K562 (cell line): ENCODE data around the gene CD248. TPM values are rescaled to one million over a fixed set of nuclear protein-coding genes. Genes with fewer than 3 reads are reported as not detected.

Experiments used
- ATAC-seq: fragments of 200-7000 bp; cut with Tn5 transposase; 3 replicates; pipeline ENCODE4 v1.9.1; 2020; ENCODE audit warnings: moderate library complexity
- BruUV-seq: library from RNA; stranded (reverse); fragments of 400-500 nt; replicated peaks from 2 replicates; lab custom pipeline; 2021; lab: Mats Ljungman, UMichigan
- CTCF ChIA-PET: fragments of 300-600 bp; formaldehyde crosslinking; extraction: SDS; loops from one replicate; lab custom pipeline; 2021; ENCODE audit warnings: low intra/inter-chr PET ratio; lab: Yijun Ruan, JAX
- POLR2A ChIA-PET: fragments of 300-600, 350-650 bp; sonication (Branson Sonifier 250); formaldehyde crosslinking; extraction: SDS; loops from one replicate; lab custom pipeline; 2021; ENCODE audit warnings: antibody characterized with exemption, inconsistent platforms; lab: Yijun Ruan, JAX
- DNase-seq, 4 experiments: peaks; one replicate each; pipeline versions ENCODE4 v3.0.0 to v3.0.0-alpha.2; 2011 to 2018; ENCODE audit warnings: low spot score in 3 of 4, mixed read lengths in 3 of 4; ENCODE audit errors: extremely low read depth in 1 of 4
- FAIRE-seq: peaks from 2 replicates; lab custom pipeline; 2011; peaks lifted over from hg19 to GRCh38; lab: Jason Lieb, UNC
- H2AFZ ChIP-seq: 2 replicates; pipeline ENCODE4 v1.6.0; 2011; ENCODE audit warnings: low read depth, low read length, control low read depth, inconsistent platforms
- H3K27ac ChIP-seq: fragments of 200-600 bp; 3 replicates; pipeline ENCODE4 v1.8.0; 2011; ENCODE audit warnings: low read depth, mild to moderate bottlenecking, control low read depth, inconsistent platforms, low read length, moderate library complexity, mixed read lengths; ENCODE audit errors: extremely low read depth
- H3K27me3 ChIP-seq, 2 experiments: fragments of 300-600 bp in 1 of 2; 2 replicates in 1 of 2; 3 replicates in 1 of 2; pipeline versions ENCODE4 v1.6.0 to v1.8.0; 2011; ENCODE audit warnings: inconsistent platforms in 2 of 2, low read length in 2 of 2, mild to moderate bottlenecking in 1 of 2, mixed read lengths in 1 of 2, moderate library complexity in 1 of 2; ENCODE audit not compliant: control insufficient read depth in 2 of 2, insufficient read depth in 2 of 2
- H3K36me3 ChIP-seq: fragments of 300-600 bp; 3 replicates; pipeline ENCODE4 v1.8.0; 2011; ENCODE audit warnings: mild to moderate bottlenecking, low read length, inconsistent platforms; ENCODE audit not compliant: control insufficient read depth, insufficient read depth
- H3K4me1 ChIP-seq, 2 experiments: fragments of 200-600 bp in 1 of 2; replicated peaks in 1 of 2; 2 replicates in 1 of 2; 3 replicates in 1 of 2; pipeline versions ENCODE4 v1.5.1 to v1.8.0; 2011; ENCODE audit warnings: inconsistent platforms in 2 of 2, low read length in 2 of 2, mild to moderate bottlenecking in 1 of 2, mixed read lengths in 1 of 2, moderate library complexity in 1 of 2; ENCODE audit not compliant: control insufficient read depth in 2 of 2, insufficient read depth in 2 of 2
- H3K4me2 ChIP-seq: 2 replicates; pipeline ENCODE4 v1.6.1; 2011; ENCODE audit warnings: low read length, control low read depth, inconsistent platforms, mixed read lengths; ENCODE audit not compliant: insufficient read depth
- H3K4me3 ChIP-seq: fragments of 200-600 bp; sonication (generic), shearing (Covaris generic); 2 replicates; pipeline ENCODE4 v1.5.1; 2016; ENCODE audit warnings: control low read depth, inconsistent platforms
- H3K79me2 ChIP-seq: fragments of 200-600 bp; 3 replicates; pipeline ENCODE4 v1.8.0; 2011; ENCODE audit warnings: low read length, inconsistent platforms; ENCODE audit not compliant: control insufficient read depth, insufficient read depth
- H3K9ac ChIP-seq, 2 experiments: 2 replicates each; pipeline versions ENCODE4 v1.6.0 to v1.6.1; 2011; ENCODE audit warnings: low read depth in 2 of 2, low read length in 2 of 2, control low read depth in 1 of 2, inconsistent platforms in 1 of 2, mild to moderate bottlenecking in 1 of 2, mixed read lengths in 1 of 2; ENCODE audit not compliant: insufficient read depth in 1 of 2
- H3K9me1 ChIP-seq: one replicate; pipeline ENCODE4 v1.6.0; 2011; ENCODE audit warnings: inconsistent platforms, mild to moderate bottlenecking, low read length, moderate library complexity; ENCODE audit not compliant: control insufficient read depth, insufficient read depth
- H3K9me3 ChIP-seq: replicated peaks from 2 replicates; pipeline ENCODE4 v1.5.1; 2011; ENCODE audit warnings: low read depth, low read length, inconsistent platforms; ENCODE audit not compliant: control insufficient read depth, insufficient read depth
- H4K20me1 ChIP-seq: replicated peaks from 2 replicates; pipeline ENCODE4 v1.6.1; 2011; ENCODE audit warnings: low read length, inconsistent platforms, mixed read lengths; ENCODE audit not compliant: control insufficient read depth, insufficient read depth
- HNRNPL ChIP-seq: fragments of 200-400 bp; formaldehyde crosslinking; IDR thresholded peaks from 2 replicates; pipeline ENCODE4 v1.6.1; 2017; ENCODE audit warnings: low read depth, mild to moderate bottlenecking, low read length
- ZBTB33 ChIP-seq: sonication (generic); formaldehyde crosslinking; IDR thresholded peaks from 2 replicates; pipeline ENCODE4 v1.8.1; 2023; ENCODE audit warnings: mild to moderate bottlenecking, missing genetic modification reagents
- WGBS: fragments of 100-300 bp; shearing (Covaris generic); methylation state at CpG from one replicate; pipeline ENCODE4 v1.1.6; 2016; ENCODE audit warnings: low coverage, mixed read lengths; ENCODE audit not compliant: insufficient coverage; ENCODE audit errors: missing lambda C conversion rate; 5-methylcytosine and 5-hydroxymethylcytosine counted together
- in situ Hi-C: fragments of 300-500 bp; cut with MboI; formaldehyde crosslinking; loops from 4 replicates; pipeline ENCODE4 v1.15.0; 2018; ENCODE audit warnings: inconsistent platforms, mixed read lengths
- intact Hi-C: fragments of 100-400 bp; cut with micrococcal nuclease; formaldehyde crosslinking; loops from 2 replicates; pipeline ENCODE4 v1.14.2; 2022
- polyA plus RNA-seq, 8 experiments: library from polyadenylated mRNA; depleted of rRNA in 4 of 8; stranded (reverse) in 5 of 8; unstranded in 3 of 8; fragments of >200 nt; fragmentation: Nextera tagmentation in 2 of 8; fragmentation: Illumina TruSeq in 1 of 8; extraction: Ambion mirVana in 2 of 8; extraction: Trizol in 1 of 8; gene quantifications; 2 replicates each; pipeline versions ENCODE4 v1.2.1 to v1.2.3, GENCODE V29; 2011 to 2014; ENCODE audit warnings: inconsistent platforms in 1 of 8, missing spikeins in 1 of 8
- total RNA-seq, 7 experiments: library from RNA; depleted of rRNA in 6 of 7; stranded (reverse); fragments of >200 nt in 6 of 7; fragmentation: Illumina TruSeq in 2 of 7; extraction: Trizol in 2 of 7; gene quantifications; 2 replicates each; pipeline versions ENCODE4 v1.2.1 to v1.2.3, GENCODE V29; 2011 to 2021; ENCODE audit warnings: low replicate concordance in 1 of 7

CD248 gene
- total and polyA plus RNA-seq, 9 of the 15 experiments (the other 6 are each of a cell fraction or from before 2014, with no cell fraction given) = 0.09 TPM; not detected in 8

- no TSS peak for BruUV-seq
- CTCF ChIA-PET = no interaction called here
- peak overlapping the region in 1 of 2 experiments; percentile 36; a peak in 1 of 4 replicates for H3K9ac ChIP-seq
- no peaks in the 10 kb centered on the region for H3K9me3 ChIP-seq
- ATAC-seq = no peak; the same call in 2 of the 3 replicates
- no peak overlapping the region for H3K27ac ChIP-seq
- no peak for FAIRE-seq
- in situ Hi-C loops = no loop called here
- no peaks in the 10 kb centered on the region for H3K79me2 ChIP-seq
- H2AFZ ChIP-seq = no peak overlapping the region
- POLR2A ChIA-PET = interaction anchor here (0.6 to 1.2 kb wide), 6 partner anchors 8 to 911 kb away, joined by 3 to 6 read pairs (median 3); no protein-coding TSS in a partner anchor
- WGBS = 58% methylated on average over 21 of the region's 29 CpGs
- H3K4me1 ChIP-seq = peaks cover 15 to 70% of the 10 kb centered on the region in 2 experiments
- intact Hi-C loops = no loop called here
- peaks cover 3% of the 10 kb centered on the region; the same call in 1 of the 2 replicates for H4K20me1 ChIP-seq
- no peaks in the 10 kb centered on the region for H3K9me1 ChIP-seq
- peaks cover 20% of the 10 kb centered on the region; the same call in 1 of the 3 replicates for H3K36me3 ChIP-seq
- peak in 1 of 4 experiments; percentile 10 for DNase-seq
- TF ChIP-seq HNRNPL = no peak
- TF ChIP-seq ZBTB33 = peak; percentile 46; the same call in 1 of the 2 replicates
- H3K4me2 ChIP-seq = no peak overlapping the region
- H3K27me3 ChIP-seq = no peaks in the 10 kb centered on the region
- no peak overlapping the region for H3K4me3 ChIP-seq
Observed at GRCh38 chr11:66333896-66334604, 17.2 kb upstream of the CD248 start.
